Panc1 (cell line): ENCODE measurements around the gene TAS2R41. TPM values are rescaled to one million over a fixed set of nuclear protein-coding genes. Genes with fewer than 3 reads are reported as not detected.

Experiments used
- ATAC-seq: fragments of 200-7000 bp; cut with Tn5 transposase; 2 replicates; pipeline ENCODE4 v1.9.1; 2020; ENCODE audit warnings: mild to moderate bottlenecking, moderate library complexity
- BruUV-seq: library from RNA; stranded (reverse); fragments of 400-500 nt; replicated peaks from 2 replicates; lab custom pipeline; 2021; lab: Mats Ljungman, UMichigan
- CTCF ChIA-PET: fragments of 300-600 bp; sonication (Branson Sonifier 250); formaldehyde crosslinking; loops from one replicate; lab custom pipeline; 2022; ENCODE audit warnings: antibody characterized with exemption; lab: Charles Lee
- POLR2A ChIA-PET: fragments of 300-600 bp; sonication (Branson Sonifier 250); formaldehyde crosslinking; loops from one replicate; lab custom pipeline; 2022; ENCODE audit warnings: antibody characterized with exemption; lab: Charles Lee
- DNase-seq: peaks from one replicate; pipeline ENCODE4 v3.0.0-alpha.2; 2010; ENCODE audit warnings: low read depth, low spot score
- H3K27ac ChIP-seq: 2 replicates; pipeline ENCODE4 v1.5.1; 2011; ENCODE audit warnings: mild to moderate bottlenecking, low read length, inconsistent platforms
- H3K27me3 ChIP-seq: fragments of 200-500 bp; sonication (Bioruptor generic); 2 replicates; pipeline ENCODE4 v1.6.0; 2014; ENCODE audit warnings: low read length, inconsistent platforms; ENCODE audit not compliant: control insufficient read depth, insufficient read depth
- H3K36me3 ChIP-seq: fragments of 200-500 bp; sonication (Bioruptor generic); 2 replicates; pipeline ENCODE4 v1.5.1; 2014; ENCODE audit warnings: inconsistent platforms, mild to moderate bottlenecking, low read length, moderate library complexity; ENCODE audit not compliant: control insufficient read depth, insufficient read depth
- H3K4me1 ChIP-seq: 2 replicates; pipeline ENCODE4 v1.5.1; 2011; ENCODE audit warnings: inconsistent platforms, mild to moderate bottlenecking, low read length, moderate library complexity; ENCODE audit not compliant: control insufficient read depth, insufficient read depth
- H3K4me3 ChIP-seq, 2 experiments: 2 replicates each; pipeline ENCODE4 v1.5.1; 2011 to 2012; ENCODE audit warnings: low read depth in 2 of 2, low read length in 2 of 2, mild to moderate bottlenecking in 2 of 2, inconsistent platforms in 1 of 2, moderate library complexity in 1 of 2
- H3K9me3 ChIP-seq: fragments of 200-500 bp; sonication (Bioruptor generic); 2 replicates; pipeline ENCODE4 v1.5.1; 2014; ENCODE audit warnings: low read depth, mild to moderate bottlenecking, inconsistent platforms, low read length, moderate library complexity; ENCODE audit not compliant: control insufficient read depth, insufficient read depth
- CTCF ChIP-seq: fragments of 450-650 bp; IDR thresholded peaks from 2 replicates; pipeline ENCODE4 v1.5.1; 2017; ENCODE audit warnings: mild to moderate bottlenecking
- POLR2AphosphoS5 ChIP-seq: IDR thresholded peaks from 2 replicates; pipeline ENCODE4 v1.6.1; 2012; ENCODE audit warnings: mild to moderate bottlenecking, low read depth, low read length, moderate library complexity
- REST ChIP-seq, 2 experiments: IDR thresholded peaks; 2 replicates each; pipeline ENCODE4 v1.6.1; 2011 to 2012; ENCODE audit warnings: low read depth in 2 of 2, control low read depth in 1 of 2, low read length in 1 of 2, mild to moderate bottlenecking in 1 of 2, moderate library complexity in 1 of 2; ENCODE audit not compliant: insufficient read depth in 1 of 2
- SIN3A ChIP-seq: IDR thresholded peaks from 2 replicates; pipeline ENCODE4 v1.6.1; 2012; ENCODE audit warnings: low read depth, mild to moderate bottlenecking, low read length, moderate library complexity, borderline replicate concordance; ENCODE audit not compliant: insufficient read depth
- TCF7L2 ChIP-seq: IDR thresholded peaks from 2 replicates; pipeline ENCODE4 v1.6.1; 2011; ENCODE audit warnings: mild to moderate bottlenecking, low read depth, low read length, inconsistent platforms
- in situ Hi-C: cut with HindIII; loops from 2 replicates; pipeline ENCODE4 v1.10.0; 2016; ENCODE audit warnings: low sequenced_read_pairs, low pct_unique_long_range_greater_than_20kb
- intact Hi-C: fragments of 100-400 bp; cut with micrococcal nuclease; formaldehyde crosslinking; loops from one replicate; pipeline ENCODE4 v1.10.0; 2022; ENCODE audit not compliant: unreplicated experiment
- total RNA-seq: library from RNA; stranded (reverse); gene quantifications from one replicate; pipeline ENCODE4 v1.2.1, GENCODE V29; 2021; ENCODE audit not compliant: unreplicated experiment

Gene TAS2R41
- total RNA-seq, 1 experiment from 2014 or later = not detected

- intact Hi-C loops = no loop called here
- ChIA-PET POLR2A (no interaction called here), CTCF (no interaction called here)
Measured at GRCh38 chr7:143439866-143440265, 37.8 kb upstream of the TAS2R41 start.

GRCh38 chr7:143443153-143443552 lies 34.5 kb upstream of the TAS2R41 start, which contains the start of gene TAS2R60:
TSS of gene TAS2R60 (plus strand) at chr7:143443453. CDS start at chr7:143443453, 0 bp downstream.
- no TSS peak for BruUV-seq
- Histone ChIP-seq H3K4me3 (no peak within 1 kb of the TSS), H3K27ac (no peak within 1 kb of the TSS), H3K36me3 (no peaks in the 10 kb centered on the region), H3K4me1 (no peaks in the 10 kb centered on the region), H3K27me3 (peaks cover 6% of the 10 kb centered on the region; the same call in 1 of the 2 replicates), H3K9me3 (no peaks in the 10 kb centered on the region)
- ChIA-PET POLR2A (no interaction called here), CTCF (no interaction called here)
- ATAC-seq (no peak), DNase-seq (no peak)
- no peak for TF ChIP-seq POLR2AphosphoS5
- no peak for TF ChIP-seq REST (IDR thresholded peaks at IDR 0.05; ENCODE audit: insufficient read depth in 1 of 2, low read depth in 2 of 2, low read length in 1 of 2)
- TF ChIP-seq CTCF = no peak
- no peak for TF ChIP-seq SIN3A
- in situ Hi-C loops = no loop called here
- intact Hi-C loops = no loop called here

More at GRCh38 chr7:143439866-143440265, 37.8 kb upstream of the TAS2R41 start:
- H3K4me3 ChIP-seq = no peak overlapping the region
- ATAC-seq (no peak), DNase-seq (no peak)
- peaks cover 2% of the 10 kb centered on the region for H3K27me3 ChIP-seq
- in situ Hi-C loops = no loop called here
- H3K4me1 ChIP-seq = no peaks in the 10 kb centered on the region
- H3K36me3 ChIP-seq = no peaks in the 10 kb centered on the region
- H3K9me3 ChIP-seq = no peaks in the 10 kb centered on the region
- BruUV-seq = no TSS peak
- TF ChIP-seq POLR2AphosphoS5 (no peak), TCF7L2 (no peak), CTCF (no peak), SIN3A (no peak), REST (IDR thresholded peaks at IDR 0.05; ENCODE audit: insufficient read depth in 1 of 2, low read depth in 2 of 2, low read length in 1 of 2) (no peak)
- no peak overlapping the region for H3K27ac ChIP-seq
